Cardiac muscle cell (in vitro differentiated cells and primary cell): ENCODE results near the gene MAP1LC3B2. TPM values are rescaled to one million over a fixed set of nuclear protein-coding genes. Genes with fewer than 3 reads are reported as not detected.
"Not testable (repeated sequence)": the region's sequence is repeated elsewhere in the genome, so short reads cannot be mapped to it uniquely, and the experiment has no call there.

ENCODE experiments used
- DNase-seq, 2 donors: peaks; one replicate each; pipeline versions ENCODE4 v3.0.0 to v3.0.0-alpha.2; 2010 to 2017; ENCODE audit warnings: low read depth in 1 of 2, low spot score in 1 of 2
- H3K27ac ChIP-seq: fragments of 200-600 bp; sonication (generic); 2 replicates; pipeline ENCODE4 v1.5.1; 2016
- H3K27me3 ChIP-seq: fragments of 200-600 bp; sonication (generic); 2 replicates; pipeline ENCODE4 v1.6.0; 2016; ENCODE audit warnings: control low read depth
- H3K36me3 ChIP-seq: fragments of 200-600 bp; sonication (generic); 2 replicates; pipeline ENCODE4 v1.5.1; 2016; ENCODE audit warnings: control low read depth
- H3K4me1 ChIP-seq: fragments of 200-600 bp; sonication (generic); 2 replicates; pipeline ENCODE4 v1.8.1; 2017; ENCODE audit warnings: low read depth, mild to moderate bottlenecking, mixed run types
- H3K4me3 ChIP-seq: fragments of 200-600 bp; sonication (generic); 2 replicates; pipeline ENCODE4 v1.5.1; 2016; ENCODE audit warnings: mild to moderate bottlenecking
- H3K9me3 ChIP-seq: fragments of 200-600 bp; sonication (generic); 2 replicates; pipeline ENCODE4 v1.5.1; 2017; ENCODE audit warnings: low read depth, mild to moderate bottlenecking, control low read depth
- CTCF ChIP-seq: IDR thresholded peaks from 2 replicates; pipeline ENCODE4 v1.5.1; 2012; ENCODE audit warnings: low read depth, mild to moderate bottlenecking, low read length
- polyA plus RNA-seq: library from polyadenylated mRNA; unstranded; fragments of >200 nt; fragmentation: Nextera tagmentation; extraction: Ambion mirVana; gene quantifications from 2 replicates; pipeline ENCODE4 v1.2.1, GENCODE V29; 2016
- total RNA-seq: library from RNA; depleted of rRNA; stranded (reverse); fragments of >200 nt; gene quantifications from 2 replicates; pipeline ENCODE4 v1.2.3, GENCODE V29; 2016

MAP1LC3B2 gene
- total and polyA plus RNA-seq, 2 experiments from 2014 or later = 2.3 to 7.2 TPM

- no peaks in the 10 kb centered on the region for H3K9me3 ChIP-seq
- H3K27ac ChIP-seq = no peak overlapping the region
- H3K4me1 ChIP-seq = no peaks in the 10 kb centered on the region
- H3K36me3 ChIP-seq = no peaks in the 10 kb centered on the region
- H3K27me3 ChIP-seq = no peaks in the 10 kb centered on the region
- no peak for TF ChIP-seq CTCF
- DNase-seq = no peak
- H3K4me3 ChIP-seq = no peak overlapping the region
These were observed 11.9 kb downstream of the MAP1LC3B2 start for GRCh38 chr12:116571089-116571488.

- Histone ChIP-seq H3K27me3 (no peaks in the 10 kb centered on the region), H3K4me3 (no peak overlapping the region), H3K36me3 (no peaks in the 10 kb centered on the region), H3K4me1 (no peaks in the 10 kb centered on the region), H3K27ac (no peak overlapping the region), H3K9me3 (no peaks in the 10 kb centered on the region)
- no peak for TF ChIP-seq CTCF
- DNase-seq = no peak
These were observed 14.6 kb downstream of the MAP1LC3B2 start for GRCh38 chr12:116573776-116574175.

GRCh38 chr12:116575754-116576153 lies 16.6 kb downstream of the MAP1LC3B2 start:
- not testable (repeated sequence) for H3K4me3 ChIP-seq, H3K27me3 ChIP-seq, H3K9me3 ChIP-seq, H3K4me1 ChIP-seq, DNase-seq, H3K27ac ChIP-seq, H3K36me3 ChIP-seq

- H3K27ac ChIP-seq = no peak overlapping the region
- TF ChIP-seq CTCF = no peak
- DNase-seq = peak in 1 of 2 donors; percentile 33
These were observed 18.0 kb downstream of the MAP1LC3B2 start for GRCh38 chr12:116577154-116577561.

GRCh38 chr12:116578051-116578450 lies 18.9 kb downstream of the MAP1LC3B2 start:
- H3K27me3 ChIP-seq = no peaks in the 10 kb centered on the region
- H3K4me1 ChIP-seq = no peaks in the 10 kb centered on the region
- no peak for DNase-seq
- no peak overlapping the region for H3K27ac ChIP-seq
- H3K4me3 ChIP-seq = no peak overlapping the region
- H3K36me3 ChIP-seq = no peaks in the 10 kb centered on the region
- no peak for TF ChIP-seq CTCF
- no peaks in the 10 kb centered on the region for H3K9me3 ChIP-seq

More at GRCh38 chr12:116577154-116577561, 18.0 kb downstream of the MAP1LC3B2 start:
- H3K9me3 ChIP-seq = no peaks in the 10 kb centered on the region
- no peaks in the 10 kb centered on the region for H3K36me3 ChIP-seq
- H3K27me3 ChIP-seq = no peaks in the 10 kb centered on the region
- H3K4me1 ChIP-seq = no peaks in the 10 kb centered on the region
- H3K4me3 ChIP-seq = no peak overlapping the region

GRCh38 chr12:116582610-116583009 lies 23.4 kb downstream of the MAP1LC3B2 start:
- no peak overlapping the region for H3K4me3 ChIP-seq
- no peak for TF ChIP-seq CTCF
- no peaks in the 10 kb centered on the region for H3K27me3 ChIP-seq
- H3K4me1 ChIP-seq = peaks cover 4% of the 10 kb centered on the region
- no peaks in the 10 kb centered on the region for H3K36me3 ChIP-seq
- H3K27ac ChIP-seq = peak overlapping the region; percentile 41
- H3K9me3 ChIP-seq = no peaks in the 10 kb centered on the region
- peak; percentile 51 to 96 for DNase-seq
